Prostate gland (tissue), 2 donors: ENCODE data around the gene JOSD1.

Experiments used
- CTCF ChIP-seq, 4 experiments: fragments of 200-600 bp in 2 of 4; fragments of 450-650 bp in 2 of 4; sonication (generic) in 2 of 4; IDR thresholded peaks; 1 replicate in 3 of 4; 2 replicates in 1 of 4; pipeline ENCODE4 v1.5.1; 2016 to 2019; ENCODE audit warnings: antibody characterized with exemption in 4 of 4, mild to moderate bottlenecking in 2 of 4, moderate library complexity in 2 of 4
- POLR2A ChIP-seq: fragments of 450-650 bp; IDR thresholded peaks from one replicate; pipeline ENCODE4 v1.6.1; 2016; ENCODE audit warnings: antibody characterized with exemption, mild to moderate bottlenecking
- POLR2AphosphoS5 ChIP-seq: sonication (generic); formaldehyde crosslinking; IDR thresholded peaks from one replicate; pipeline ENCODE4 v1.6.1; 2017; ENCODE audit warnings: antibody characterized with exemption

- TF ChIP-seq POLR2A (no peak), CTCF (IDR thresholded peaks at IDR 0.05) (no peak), POLR2AphosphoS5 (no peak)
Observed at GRCh38 chr22:38741576-38741975, 40.8 kb upstream of the JOSD1 start.
